Measurements from ENCODE around the gene JAG2.

Gene JAG2

GRCh38 chr14:105149146-105149781 lies 19.3 kb downstream of the JAG2 start:
- no peak overlapping the region for H3K4me3 ChIP-seq (ENCODE audit: low read depth in 1 of 2, low read length in 2 of 2)

GRCh38 chr14:105148604-105149145 lies 19.9 kb downstream of the JAG2 start:
- Histone ChIP-seq H3K79me2 (ENCODE audit: insufficient read depth, low read length) (no peaks in the 10 kb centered on the region), H3K36me3 (ENCODE audit: insufficient read depth, low read length) (no peaks in the 10 kb centered on the region), H3K4me2 (ENCODE audit: insufficient read depth, low read length) (no peak overlapping the region), H3K9me3 (ENCODE audit: insufficient read depth, low read length, severe bottlenecking) (no peaks in the 10 kb centered on the region), H3K27ac (ENCODE audit: low read length) (no peak overlapping the region), H3K4me3 (ENCODE audit: low read depth in 1 of 2, low read length in 2 of 2) (no peak overlapping the region), H3K27me3 (ENCODE audit: insufficient read depth, low read length, poor library complexity) (no peaks in the 10 kb centered on the region), H3K9ac (ENCODE audit: low read depth, low read length) (no peak overlapping the region), H2AFZ (ENCODE audit: low read depth, low read length) (no peak overlapping the region), H3K4me1 (ENCODE audit: insufficient read depth, low read length) (no peaks in the 10 kb centered on the region), H4K20me1 (ENCODE audit: insufficient read depth, low read length) (no peaks in the 10 kb centered on the region; the same call in 1 of the 2 replicates)
- DNase-seq (no peak), ATAC-seq (ENCODE audit: insufficient read depth, low read depth) (no peak)
- TF ChIP-seq CTCF (IDR thresholded peaks at IDR 0.05; ENCODE audit: borderline replicate concordance, extremely low read depth, low read length, poor library complexity, severe bottlenecking) = no peak
- no peak for TF ChIP-seq EZH2 (IDR thresholded peaks at IDR 0.05; ENCODE audit: borderline replicate concordance, low read depth, low read length, severe bottlenecking)

More at GRCh38 chr14:105149146-105149781, 19.3 kb downstream of the JAG2 start:
- Histone ChIP-seq H3K27me3 (ENCODE audit: insufficient read depth, low read length, poor library complexity) (no peaks in the 10 kb centered on the region), H3K4me1 (ENCODE audit: insufficient read depth, low read length) (no peaks in the 10 kb centered on the region), H3K27ac (ENCODE audit: low read length) (no peak overlapping the region), H3K4me2 (ENCODE audit: insufficient read depth, low read length) (no peak overlapping the region), H3K9me3 (ENCODE audit: insufficient read depth, low read length, severe bottlenecking) (no peaks in the 10 kb centered on the region), H3K36me3 (ENCODE audit: insufficient read depth, low read length) (no peaks in the 10 kb centered on the region), H2AFZ (ENCODE audit: low read depth, low read length) (no peak overlapping the region), H3K79me2 (ENCODE audit: insufficient read depth, low read length) (no peaks in the 10 kb centered on the region), H3K9ac (ENCODE audit: low read depth, low read length) (no peak overlapping the region), H4K20me1 (ENCODE audit: insufficient read depth, low read length) (no peaks in the 10 kb centered on the region; the same call in 1 of the 2 replicates)
- ATAC-seq (ENCODE audit: insufficient read depth, low read depth) = no peak
- no peak for DNase-seq
- no peak for TF ChIP-seq EZH2 (IDR thresholded peaks at IDR 0.05; ENCODE audit: borderline replicate concordance, low read depth, low read length, severe bottlenecking)
- TF ChIP-seq CTCF (IDR thresholded peaks at IDR 0.05; ENCODE audit: borderline replicate concordance, extremely low read depth, low read length, poor library complexity, severe bottlenecking) = no peak

GRCh38 chr14:105147671-105148603 lies 20.6 kb downstream of the JAG2 start:
- no peaks in the 10 kb centered on the region for H3K36me3 ChIP-seq (ENCODE audit: insufficient read depth, low read length)

More at GRCh38 chr14:105147671-105148603, 20.6 kb downstream of the JAG2 start:
- DNase-seq = no peak
- H3K27ac ChIP-seq (ENCODE audit: low read length) = no peak overlapping the region
- no peaks in the 10 kb centered on the region for H3K4me1 ChIP-seq (ENCODE audit: insufficient read depth, low read length)
- H3K9me3 ChIP-seq (ENCODE audit: insufficient read depth, low read length, severe bottlenecking) = no peaks in the 10 kb centered on the region
- no peak overlapping the region for H2AFZ ChIP-seq (ENCODE audit: low read depth, low read length)
- H3K9ac ChIP-seq (ENCODE audit: low read depth, low read length) = no peak overlapping the region
- no peak overlapping the region for H3K4me3 ChIP-seq (ENCODE audit: low read depth in 1 of 2, low read length in 2 of 2)
- TF ChIP-seq EZH2 (IDR thresholded peaks at IDR 0.05; ENCODE audit: borderline replicate concordance, low read depth, low read length, severe bottlenecking) = no peak
- no peak for TF ChIP-seq CTCF (IDR thresholded peaks at IDR 0.05; ENCODE audit: borderline replicate concordance, extremely low read depth, low read length, poor library complexity, severe bottlenecking)
- H3K79me2 ChIP-seq (ENCODE audit: insufficient read depth, low read length) = no peaks in the 10 kb centered on the region
- no peaks in the 10 kb centered on the region for H3K27me3 ChIP-seq (ENCODE audit: insufficient read depth, low read length, poor library complexity)
- ATAC-seq (ENCODE audit: insufficient read depth, low read depth) = no peak
- no peaks in the 10 kb centered on the region; the same call in 1 of the 2 replicates for H4K20me1 ChIP-seq (ENCODE audit: insufficient read depth, low read length)
- H3K4me2 ChIP-seq (ENCODE audit: insufficient read depth, low read length) = no peak overlapping the region

Data from DND-41 (cell line).